Keratinocyte (primary cell): ENCODE results near the gene ITGAE.

Experiments
- CTCF ChIP-seq, 3 experiments: IDR thresholded peaks in 1 of 3; conservative IDR thresholded peaks in 1 of 3; optimal IDR thresholded peaks in 1 of 3; 2 replicates in 2 of 3; 3 replicates in 1 of 3; pipeline versions ENCODE3 to v1.5.1; 2011; ENCODE audit warnings: low read length in 3 of 3, mild to moderate bottlenecking in 3 of 3, moderate library complexity in 2 of 3, control low read depth in 1 of 3, inconsistent platforms in 1 of 3; ENCODE audit not compliant: insufficient read depth in 2 of 3; ENCODE audit errors: extremely low read depth in 1 of 3
- EZH2 ChIP-seq: IDR thresholded peaks from one replicate; pipeline ENCODE4 v1.6.1; 2012; ENCODE audit warnings: inconsistent platforms, mild to moderate bottlenecking, low read length, moderate library complexity

- TF ChIP-seq CTCF (optimal IDR thresholded peaks at IDR 0.05 in 1 of 3, IDR thresholded peaks at IDR 0.05 in 1 of 3, conservative IDR thresholded peaks at IDR 0.05 in 1 of 3; ENCODE audit: extremely low read depth in 1 of 3, insufficient read depth in 2 of 3, low read length in 3 of 3): no peak
- TF ChIP-seq EZH2: no peak
Observed at GRCh38 chr17:3801792-3802191, 804 bp upstream of the ITGAE start.
